DMS79 treated with DMSO at 0.1 percent for 48 hours (cell line): ENCODE results near the gene SLC22A16.
A peak's percentile ranks its signal among the peaks of the same experiment; 100 is the strongest.
"Not testable (repeated sequence)": the region's sequence is repeated elsewhere in the genome, so short reads cannot be mapped to it uniquely, and the experiment has no call there.

Experiments
- DNase-seq: peaks from one replicate; lab custom pipeline; 2025; lab: John Stamatoyannopoulos, UW

SLC22A16 gene, protein sequence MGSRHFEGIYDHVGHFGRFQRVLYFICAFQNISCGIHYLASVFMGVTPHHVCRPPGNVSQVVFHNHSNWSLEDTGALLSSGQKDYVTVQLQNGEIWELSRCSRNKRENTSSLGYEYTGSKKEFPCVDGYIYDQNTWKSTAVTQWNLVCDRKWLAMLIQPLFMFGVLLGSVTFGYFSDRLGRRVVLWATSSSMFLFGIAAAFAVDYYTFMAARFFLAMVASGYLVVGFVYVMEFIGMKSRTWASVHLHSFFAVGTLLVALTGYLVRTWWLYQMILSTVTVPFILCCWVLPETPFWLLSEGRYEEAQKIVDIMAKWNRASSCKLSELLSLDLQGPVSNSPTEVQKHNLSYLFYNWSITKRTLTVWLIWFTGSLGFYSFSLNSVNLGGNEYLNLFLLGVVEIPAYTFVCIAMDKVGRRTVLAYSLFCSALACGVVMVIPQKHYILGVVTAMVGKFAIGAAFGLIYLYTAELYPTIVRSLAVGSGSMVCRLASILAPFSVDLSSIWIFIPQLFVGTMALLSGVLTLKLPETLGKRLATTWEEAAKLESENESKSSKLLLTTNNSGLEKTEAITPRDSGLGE

DNA sequence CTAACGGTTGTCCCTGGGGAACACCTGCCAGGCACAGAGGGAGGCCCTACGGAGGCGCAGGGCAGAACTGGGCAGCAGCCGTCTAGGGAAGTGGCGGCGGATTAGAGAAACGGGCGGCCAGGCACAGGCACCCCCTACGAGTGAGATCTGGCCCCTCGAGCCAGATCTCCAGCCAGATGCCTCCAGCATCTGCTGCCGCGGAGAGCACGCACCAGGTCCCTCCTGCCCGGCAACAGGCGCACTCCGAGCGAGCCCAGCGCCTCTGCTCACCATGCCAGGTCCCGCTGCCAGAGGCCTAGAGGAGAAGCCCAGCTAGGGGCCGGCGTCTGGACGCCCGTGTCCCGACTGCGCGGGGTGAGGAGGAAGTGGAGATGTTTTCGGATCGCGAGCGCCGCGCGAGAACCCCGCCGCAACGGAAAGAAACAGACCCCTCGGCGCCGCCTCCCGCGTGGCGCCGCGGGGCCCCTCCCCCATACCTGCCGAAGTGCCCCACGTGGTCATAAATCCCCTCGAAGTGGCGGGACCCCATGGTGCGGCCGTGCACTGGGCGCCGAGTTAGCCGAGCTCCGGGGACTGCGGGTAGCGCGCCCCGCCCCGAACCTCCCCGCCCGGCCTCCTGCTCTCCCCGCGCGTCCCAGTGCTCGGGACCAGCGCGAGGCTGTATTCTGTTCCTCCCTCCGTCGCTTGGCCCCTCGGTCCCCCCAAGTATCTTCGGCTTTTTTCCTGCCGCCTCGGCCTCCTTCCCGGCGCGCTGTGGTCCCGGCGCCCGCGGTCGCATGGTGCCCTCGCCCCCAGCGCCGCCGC, at the start of gene SLC22A16:
Gene SLC22A16 (minus strand): TSS at position 568 of the 804 bp plus-strand sequence. CDS start 39 bp downstream, at position 529.
- DNase-seq = no peak

DNA sequence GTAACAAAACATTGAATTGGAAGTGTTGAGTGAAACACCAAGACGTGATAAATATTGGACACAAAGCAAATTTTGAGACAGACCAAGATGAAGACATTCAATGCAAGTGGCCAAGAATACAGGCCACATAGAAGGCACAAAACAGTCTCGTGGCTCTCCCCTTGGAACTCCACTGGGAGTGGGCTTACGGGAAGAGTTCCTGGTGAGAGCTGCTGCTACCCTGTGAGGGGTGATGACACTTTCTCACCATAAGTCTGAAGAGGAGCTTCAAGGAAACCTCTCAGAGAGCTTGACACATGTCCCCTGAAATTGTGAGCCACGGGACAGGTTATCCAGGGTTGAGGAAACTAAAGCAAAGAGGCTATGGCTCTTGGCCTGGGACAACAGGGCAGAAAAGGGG, 48.6 kb upstream of the SLC22A16 start:
- no peak for DNase-seq

DNA sequence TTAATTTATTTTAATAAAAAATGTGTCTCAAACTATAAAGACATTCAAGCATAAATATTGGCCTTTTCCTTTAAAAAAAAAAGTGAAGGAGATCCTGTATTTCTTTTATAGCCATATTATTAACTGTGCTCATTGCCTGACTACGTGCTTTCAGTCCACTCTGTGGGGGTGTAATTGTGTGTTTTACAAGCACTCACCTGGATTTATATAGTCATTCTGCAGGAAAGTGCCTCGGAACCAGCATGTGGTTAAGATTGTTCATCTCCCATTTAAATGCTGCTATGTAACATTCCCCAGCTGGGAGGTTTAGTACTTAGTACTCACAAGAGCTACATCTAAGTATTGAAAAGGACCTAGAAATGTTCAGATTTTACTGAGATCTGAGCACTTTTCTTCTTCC, 47.9 kb upstream of the SLC22A16 start:
- DNase-seq = peak; percentile 38

DNA sequence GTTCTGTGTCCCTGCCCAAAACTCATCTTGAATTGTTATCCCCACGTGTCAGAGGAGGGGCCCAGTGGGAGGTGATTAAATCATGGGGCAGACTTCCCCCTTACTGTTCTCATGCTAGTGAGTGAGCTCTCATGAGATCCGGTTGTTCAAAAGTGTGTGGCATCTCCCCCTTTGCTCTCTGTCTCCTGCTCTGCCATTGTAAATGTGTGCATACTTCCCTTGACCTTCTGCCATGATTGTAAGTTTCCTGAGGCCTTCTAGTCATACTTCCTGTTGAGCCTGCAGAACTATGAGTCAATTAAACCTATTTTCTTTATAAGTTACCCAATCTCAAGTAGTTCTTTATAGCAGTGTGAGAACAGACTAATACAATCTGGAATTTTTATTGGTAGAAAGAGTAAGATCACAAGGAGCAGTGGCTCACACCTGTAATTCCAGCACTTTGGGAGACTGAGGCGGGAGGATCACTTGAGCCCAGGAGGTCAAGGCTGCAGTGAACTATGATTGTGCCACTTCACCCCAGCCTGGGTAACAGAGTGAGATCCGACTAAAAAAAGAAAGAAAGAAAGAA, 47.1 kb upstream of the SLC22A16 start:
- DNase-seq = no peak

DNA sequence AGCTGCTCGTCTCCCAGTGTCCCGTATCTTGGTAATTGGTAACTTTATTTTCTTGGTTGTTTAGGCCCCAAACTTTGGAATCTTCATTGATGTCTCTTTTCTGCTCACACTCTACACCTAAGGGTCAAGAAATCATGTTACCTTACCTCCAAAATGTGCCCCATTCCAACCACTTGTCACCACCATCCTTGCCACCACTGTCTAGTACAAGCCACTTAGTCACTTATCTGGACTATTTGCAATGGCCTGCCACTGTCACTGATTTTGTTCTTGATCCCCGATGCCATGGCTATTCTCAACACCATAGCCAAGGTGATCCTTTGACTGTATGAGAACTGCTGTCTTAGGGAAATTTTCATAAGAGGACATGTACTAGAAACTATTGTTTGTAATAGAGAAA, 46.0 kb upstream of the SLC22A16 start:
- no peak for DNase-seq

DNA sequence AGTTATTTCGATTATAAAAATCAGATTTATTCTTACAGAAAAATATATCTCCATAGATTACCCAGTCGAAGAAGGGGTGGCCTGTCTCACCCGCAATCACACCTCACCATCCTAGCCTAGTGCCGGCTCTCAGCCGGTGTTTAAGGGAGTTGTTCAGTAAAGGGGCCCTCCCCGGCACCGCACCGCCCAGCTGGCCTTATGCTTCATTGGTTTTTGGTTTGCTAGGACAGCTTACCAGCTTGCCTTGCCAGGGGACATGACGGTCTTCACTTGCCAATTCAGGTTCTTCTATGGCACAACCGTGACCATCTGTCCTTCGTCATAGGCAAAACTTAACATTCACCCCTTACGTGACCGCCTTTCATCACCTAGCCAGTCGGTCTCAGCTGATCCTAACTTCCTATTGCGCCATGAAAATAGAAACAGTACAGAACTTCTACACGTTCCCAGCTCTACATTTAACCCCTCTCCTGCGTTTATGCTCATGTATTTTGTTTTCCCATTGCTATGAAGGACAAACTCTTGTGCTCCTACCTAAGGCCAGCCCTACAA, 44.7 kb upstream of the SLC22A16 start:
- DNase-seq = no peak

DNA sequence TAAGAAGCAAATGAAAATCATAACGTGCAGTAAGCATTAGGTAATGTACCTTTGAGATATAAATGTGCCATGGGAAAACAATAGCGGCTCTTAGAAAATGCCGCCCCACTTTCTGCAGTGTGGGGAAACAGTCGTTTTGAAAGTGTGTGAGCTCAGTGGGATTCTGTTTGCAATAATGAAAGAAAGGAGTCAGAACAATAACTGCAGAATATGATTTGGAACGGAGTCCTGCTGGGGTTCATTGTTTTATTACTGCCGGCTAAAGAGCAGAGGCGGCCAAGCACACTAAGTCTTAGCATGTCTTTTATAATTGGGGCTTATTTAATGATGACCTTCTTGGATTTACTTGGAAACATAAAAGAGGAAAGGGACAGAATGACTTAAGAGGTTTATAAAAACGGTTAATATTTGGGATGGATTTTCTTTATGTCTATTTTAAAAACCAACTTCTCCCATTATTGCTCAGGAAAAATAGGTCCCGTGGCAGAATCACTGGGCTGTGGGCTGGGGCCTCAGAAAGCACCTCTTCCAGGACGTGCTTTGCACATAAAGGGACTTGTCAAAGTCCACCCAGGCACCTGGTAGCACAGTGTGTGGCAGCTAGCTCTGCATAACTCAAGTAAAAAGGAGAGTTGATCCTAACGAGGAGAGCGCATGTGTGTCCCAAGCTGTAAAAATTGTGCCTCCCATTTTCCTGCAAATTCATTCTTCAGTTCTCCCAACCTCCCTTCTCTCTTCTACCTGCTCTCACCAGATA, 44.0 kb upstream of the SLC22A16 start:
- DNase-seq = no peak

DNA sequence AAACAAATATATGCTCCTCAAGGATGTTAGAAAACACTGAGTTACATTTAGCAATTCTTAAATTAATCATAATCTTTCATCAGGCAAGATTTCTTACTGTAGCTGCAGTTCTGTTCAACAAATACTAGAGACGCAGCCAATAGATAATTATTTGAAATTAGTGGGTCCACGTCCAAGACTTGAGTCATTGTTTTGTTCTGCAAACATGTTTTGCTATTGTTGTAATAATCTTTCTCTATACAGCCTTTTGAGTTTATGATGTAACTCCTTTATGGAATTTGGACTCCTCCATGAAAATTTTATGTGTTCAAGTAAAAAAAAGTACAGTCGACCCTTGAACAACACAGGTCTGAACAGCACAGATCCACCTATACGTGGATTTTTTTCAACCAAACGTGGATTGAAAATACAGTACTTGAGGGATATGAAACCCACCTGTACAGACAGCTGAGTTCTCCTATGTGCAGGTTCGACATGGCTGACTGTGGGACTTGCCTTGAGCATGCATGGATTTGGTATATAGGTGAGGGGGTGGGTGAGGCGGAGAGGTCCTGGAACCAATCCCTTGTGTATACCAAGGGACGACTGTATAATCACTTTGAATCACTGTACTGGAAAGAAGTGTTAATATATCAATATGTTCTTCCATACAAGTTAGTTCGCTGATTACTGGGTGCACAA, 41.3 kb upstream of the SLC22A16 start:
- DNase-seq = no peak

DNA sequence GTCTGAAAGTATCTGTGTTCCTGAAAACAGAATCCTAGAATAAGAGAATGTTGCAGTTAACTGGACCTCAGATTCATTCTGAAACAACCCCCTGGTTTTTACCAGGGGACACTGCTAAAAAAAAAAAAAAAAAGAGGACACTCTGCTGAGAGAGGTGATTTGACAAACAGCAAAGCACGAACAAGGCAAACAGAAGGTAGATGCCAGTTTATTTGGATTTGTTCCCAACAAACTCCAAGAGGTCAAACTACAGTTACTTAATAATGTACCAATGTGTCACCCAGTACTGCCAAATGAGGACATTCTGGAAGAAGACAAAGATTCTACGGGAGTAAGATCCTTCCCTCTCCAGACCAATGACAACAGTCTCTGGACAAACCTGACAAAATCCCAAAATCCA, 40.6 kb upstream of the SLC22A16 start:
- DNase-seq = no peak

DNA sequence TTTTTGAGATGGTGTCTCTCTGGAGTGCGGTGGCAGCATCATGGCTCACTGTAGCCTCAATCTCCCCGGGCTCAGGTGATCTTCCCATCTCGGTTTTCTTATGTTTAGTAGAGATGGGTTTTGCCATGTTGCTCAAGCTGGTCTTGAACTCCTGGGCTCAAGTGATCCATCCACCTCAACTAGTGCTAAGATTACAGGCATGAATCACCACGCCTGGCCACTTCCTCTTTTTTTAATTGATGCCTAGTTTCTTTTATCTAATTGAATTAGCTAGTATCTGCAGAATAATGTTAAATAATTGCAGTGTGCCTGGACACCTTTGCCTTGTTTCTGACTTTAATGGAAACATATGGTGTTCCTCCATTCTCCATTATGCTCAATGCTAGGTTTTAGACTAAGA, 38.4 kb upstream of the SLC22A16 start:
- DNase-seq = no peak

DNA sequence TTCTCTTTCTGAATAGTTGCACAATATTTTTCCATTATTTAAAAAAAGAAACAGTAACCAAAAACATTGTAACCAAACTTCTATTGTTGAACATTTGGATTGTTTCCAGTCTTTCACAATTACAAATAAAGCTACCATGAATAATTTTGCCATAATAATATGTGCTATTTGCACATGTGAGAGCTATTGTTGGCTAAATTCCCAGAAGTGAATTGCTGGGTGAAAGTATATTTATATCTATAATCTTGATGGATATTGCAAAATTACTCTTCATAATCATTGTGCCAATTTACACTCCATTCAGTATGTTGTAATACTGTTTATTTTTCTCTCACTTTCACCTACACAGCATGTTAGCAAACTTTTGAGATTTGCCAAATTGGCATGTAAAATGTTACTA, 36.6 kb upstream of the SLC22A16 start:
- peak; percentile 53 for DNase-seq

DNA sequence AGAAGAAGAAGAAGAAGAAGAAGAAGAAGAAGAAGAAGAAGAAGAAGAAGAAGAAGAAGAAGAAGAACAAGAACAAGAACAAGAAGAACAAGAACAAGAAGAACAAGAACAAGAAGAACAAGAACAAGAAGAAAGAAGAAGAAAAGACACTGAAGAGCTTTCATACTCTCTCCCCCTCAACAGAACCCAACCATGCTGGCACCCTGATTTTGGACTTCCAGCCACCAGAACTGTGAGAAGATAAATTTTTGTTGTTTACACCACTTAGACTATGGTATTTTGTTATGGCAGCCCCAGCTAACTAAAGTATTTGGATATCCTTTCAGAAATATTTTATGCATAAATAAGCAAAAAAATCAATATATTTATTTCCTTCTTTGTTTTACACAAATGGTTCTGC, 36.1 kb upstream of the SLC22A16 start:
- DNase-seq = not testable (repeated sequence)

DNA sequence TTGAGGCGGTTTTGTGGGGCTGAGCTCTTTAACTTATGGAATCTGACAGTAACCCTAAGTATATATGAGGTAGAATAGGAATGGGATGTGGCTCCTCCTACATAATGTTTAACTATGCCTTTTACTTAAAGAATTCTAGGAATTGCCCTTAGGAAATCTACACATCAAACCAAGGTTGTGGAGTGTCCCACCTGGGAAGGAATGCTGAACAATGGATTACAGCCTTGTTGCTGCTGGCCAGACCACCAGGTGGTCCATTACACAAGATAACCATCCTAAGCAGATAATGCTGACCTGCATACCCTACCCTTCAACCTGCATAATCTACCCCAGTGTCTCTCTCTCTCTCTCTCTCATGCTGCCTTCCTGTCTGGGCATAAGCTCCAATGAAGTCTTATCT, 35.0 kb upstream of the SLC22A16 start:
- DNase-seq = no peak

DNA sequence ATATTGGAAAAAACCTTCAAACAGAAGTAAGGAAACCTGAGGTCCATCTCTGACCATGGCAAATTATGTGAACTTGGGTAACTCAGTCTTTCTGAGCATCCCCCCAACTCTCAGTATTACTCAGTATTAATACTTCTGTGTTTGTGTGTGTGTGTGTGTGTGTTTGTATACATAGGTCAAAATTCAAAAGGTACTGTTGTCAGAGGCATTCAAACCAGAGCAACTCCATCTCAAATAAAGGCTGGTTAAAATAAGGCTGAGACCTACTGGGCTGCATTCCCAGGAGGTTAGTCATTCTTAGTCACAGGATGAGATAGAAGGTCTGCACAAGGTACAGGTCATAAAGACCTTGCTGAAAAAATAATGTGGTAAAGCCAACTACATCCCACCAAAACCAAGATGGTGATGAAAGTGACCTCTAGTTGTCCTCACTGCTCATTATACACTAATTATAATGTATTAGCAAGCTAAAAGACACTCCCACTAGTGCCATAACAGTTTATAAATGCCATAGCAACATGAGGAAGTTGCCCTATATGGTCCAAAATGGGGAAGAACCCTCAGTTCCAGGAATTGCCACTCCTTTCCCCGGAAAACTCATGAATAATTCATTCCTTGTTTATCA, 33.3 kb upstream of the SLC22A16 start:
- DNase-seq = no peak

DNA sequence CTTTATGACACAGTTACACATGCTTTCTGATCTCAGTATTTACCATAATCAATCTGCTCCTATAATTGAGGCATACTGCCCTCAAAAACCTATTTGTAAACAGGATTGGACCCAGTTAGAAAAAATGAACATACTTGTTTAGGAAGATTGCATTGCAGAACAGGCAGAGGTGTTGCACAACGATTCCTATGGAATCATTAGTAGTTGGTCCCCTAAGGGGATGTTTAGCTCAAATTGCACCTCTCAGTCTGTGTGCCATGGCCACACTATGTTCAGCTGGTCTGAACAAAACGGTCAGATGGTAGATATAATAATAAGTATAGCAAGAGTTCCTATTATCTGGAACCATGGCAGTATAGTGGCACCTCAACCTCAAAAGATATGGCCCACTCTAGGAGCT, 28.5 kb upstream of the SLC22A16 start:
- DNase-seq = not testable (repeated sequence)

DNA sequence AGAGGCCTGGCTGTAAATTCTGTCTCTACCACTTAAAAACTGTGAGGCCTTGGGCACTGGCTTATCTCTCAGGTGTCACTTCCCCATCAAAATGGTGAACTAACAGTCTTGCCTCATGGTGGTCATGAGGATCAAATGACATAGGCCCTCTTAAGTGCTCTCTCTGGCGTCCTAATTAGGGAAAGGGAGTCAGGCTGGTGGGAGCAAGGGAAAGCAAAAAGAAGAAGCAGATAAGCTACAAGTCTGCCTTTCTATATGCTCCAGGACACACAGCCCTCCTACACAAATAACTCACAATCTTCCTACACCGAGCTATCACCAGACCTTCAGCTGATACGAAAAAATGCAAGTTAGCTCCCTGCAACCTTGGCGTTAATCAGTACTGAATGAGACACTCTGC, 19.5 kb upstream of the SLC22A16 start:
- DNase-seq = no peak

DNA sequence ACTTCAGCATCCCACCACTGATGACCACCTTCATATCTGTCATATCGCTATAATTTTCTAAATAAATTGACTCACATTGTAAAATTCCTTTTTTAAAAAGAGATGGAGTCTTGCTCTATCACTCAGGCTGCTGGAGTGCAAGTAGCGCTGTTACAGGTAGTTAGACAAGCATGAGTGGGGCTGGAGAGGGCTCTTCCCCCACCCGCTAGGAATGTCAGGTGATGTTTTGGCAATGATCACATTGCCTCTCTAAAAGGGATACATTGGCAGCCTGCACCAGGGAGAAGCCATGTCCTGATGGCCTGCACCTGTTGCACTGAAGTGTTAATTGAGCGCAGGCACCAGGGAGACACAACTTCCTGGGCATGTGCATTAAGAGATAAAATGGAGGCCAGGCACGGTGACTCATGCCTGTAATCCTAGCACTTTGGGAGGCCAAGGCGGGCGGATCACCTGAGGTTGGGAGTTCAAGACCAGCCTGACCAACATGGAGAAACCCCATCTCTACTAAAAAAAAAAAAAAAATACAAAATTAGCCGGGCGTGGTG, 16.9 kb upstream of the SLC22A16 start:
- peak; percentile 95 for DNase-seq

DNA sequence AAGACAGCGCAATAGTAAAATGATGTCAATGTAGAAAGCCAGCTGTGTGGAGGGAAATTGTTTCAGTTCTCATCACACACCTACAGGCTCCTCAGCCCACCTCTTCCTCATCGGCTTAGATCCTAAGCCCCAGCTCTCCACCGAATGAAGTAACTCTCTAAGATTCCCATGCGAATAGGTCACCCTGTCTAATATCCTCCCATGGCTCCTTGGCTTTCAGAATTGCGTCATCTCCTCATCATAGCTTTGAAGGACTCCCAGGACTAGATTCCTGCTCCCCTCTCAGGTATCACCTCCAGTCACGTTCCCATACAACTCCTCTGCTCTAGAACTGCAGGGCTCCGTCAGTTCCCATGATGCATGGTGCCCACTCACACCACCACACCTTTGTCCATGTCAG, 16.2 kb upstream of the SLC22A16 start:
- no peak for DNase-seq

DNA sequence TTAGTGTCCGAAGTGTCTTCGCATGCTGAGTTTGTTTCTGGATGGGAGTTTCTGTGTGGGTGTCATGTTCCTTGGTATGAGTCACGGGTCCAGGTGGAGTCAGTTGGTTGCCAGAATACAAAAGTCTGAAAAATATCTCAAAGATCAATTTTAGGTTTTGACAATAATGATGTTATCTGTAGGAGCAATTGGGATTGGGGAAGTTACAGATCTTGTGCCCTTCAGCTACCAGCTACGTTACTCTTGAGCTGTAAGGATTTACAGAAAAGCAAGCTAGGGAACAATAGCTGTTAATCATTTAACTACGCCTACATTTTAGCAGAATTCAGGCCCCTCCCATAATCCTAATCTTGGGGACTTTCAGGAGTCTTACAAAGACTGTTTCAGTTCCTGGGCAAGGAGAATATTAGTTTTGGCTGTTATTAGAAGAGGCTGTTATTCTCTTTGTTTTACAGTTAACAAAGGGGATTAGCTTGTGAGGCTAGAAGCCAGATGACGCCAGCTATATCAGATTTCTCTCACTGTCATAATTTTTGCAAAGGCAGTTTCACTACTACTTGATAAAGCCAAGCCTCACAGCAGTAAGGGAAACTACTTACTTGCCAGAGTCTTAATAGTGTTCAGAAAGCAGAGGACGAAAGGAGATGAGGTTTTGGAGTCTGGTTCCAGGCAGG, 15.4 kb upstream of the SLC22A16 start:
- no peak for DNase-seq

DNA sequence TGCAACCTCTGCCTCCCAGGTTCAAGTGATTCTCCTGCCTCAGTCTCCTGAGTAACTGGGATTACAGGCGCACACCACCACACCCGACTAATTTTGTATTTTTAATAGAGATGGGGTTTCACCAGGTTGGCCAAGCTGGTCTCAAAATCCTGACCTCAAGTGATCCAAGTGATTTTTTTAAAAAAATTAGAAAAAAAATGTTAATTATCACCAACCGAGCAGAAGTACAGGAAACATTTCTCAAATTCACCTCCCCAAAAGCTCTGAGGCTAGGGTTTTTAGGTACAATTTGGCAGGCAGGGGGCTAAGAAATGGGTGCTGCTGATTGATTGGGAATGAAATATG, 14.9 kb upstream of the SLC22A16 start:
- DNase-seq = no peak
